H54 (cell line): Measurements from ENCODE around the gene PEAK1.

ENCODE experiments used
- DNase-seq: peaks from one replicate; pipeline ENCODE4 v3.0.0; 2011; ENCODE audit warnings: low spot score, mixed read lengths; ENCODE audit not compliant: insufficient read length
- FAIRE-seq: peaks from 3 replicates; lab custom pipeline; 2011; peaks lifted over from hg19 to GRCh38; lab: Jason Lieb, UNC
- POLR2A ChIP-seq: IDR thresholded peaks from 2 replicates; pipeline ENCODE4 v1.6.1; 2011; ENCODE audit warnings: low read depth, mild to moderate bottlenecking, low read length

PEAK1 gene

GRCh38 chr15:77144492-77145070 is 275.3 kb downstream of the PEAK1 start:
- FAIRE-seq: peak; percentile 62
- no peak for TF ChIP-seq POLR2A
- DNase-seq: peak; percentile 6

GRCh38 chr15:77144026-77144425 is 275.9 kb downstream of the PEAK1 start:
- no peak for TF ChIP-seq POLR2A
- DNase-seq (no peak), FAIRE-seq (no peak)

- FAIRE-seq (no peak), DNase-seq (no peak)
- TF ChIP-seq POLR2A: no peak
Observed at GRCh38 chr15:77143616-77144015, 276.3 kb downstream of the PEAK1 start.

GRCh38 chr15:77143191-77143590 is 276.7 kb downstream of the PEAK1 start:
- no peak for FAIRE-seq
- TF ChIP-seq POLR2A: no peak

GRCh38 chr15:77140220-77140619 is 279.7 kb downstream of the PEAK1 start:
- no peak for TF ChIP-seq POLR2A
- FAIRE-seq: no peak
- no peak for DNase-seq

More at GRCh38 chr15:77143191-77143590, 276.7 kb downstream of the PEAK1 start:
- no peak for DNase-seq

- FAIRE-seq (no peak), DNase-seq (no peak)
- TF ChIP-seq POLR2A: no peak
Observed at GRCh38 chr15:77139312-77139711, 280.6 kb downstream of the PEAK1 start.

- no peak for DNase-seq
- no peak for TF ChIP-seq POLR2A
- FAIRE-seq: no peak
Observed at GRCh38 chr15:77138167-77138522, 281.8 kb downstream of the PEAK1 start.

GRCh38 chr15:77135181-77135580 is 284.7 kb downstream of the PEAK1 start:
- no peak for TF ChIP-seq POLR2A
- FAIRE-seq: no peak

GRCh38 chr15:77130315-77130930 is 289.5 kb downstream of the PEAK1 start:
- DNase-seq: no peak
- no peak for TF ChIP-seq POLR2A
- no peak for FAIRE-seq

More at GRCh38 chr15:77135181-77135580, 284.7 kb downstream of the PEAK1 start:
- DNase-seq: no peak

GRCh38 chr15:77127626-77128025 is 292.3 kb downstream of the PEAK1 start:
- FAIRE-seq: no peak
- TF ChIP-seq POLR2A: no peak
- no peak for DNase-seq

- no peak for FAIRE-seq
- no peak for DNase-seq
- no peak for TF ChIP-seq POLR2A
Observed at GRCh38 chr15:77126529-77127326, 293.2 kb downstream of the PEAK1 start.

- FAIRE-seq (no peak), DNase-seq (no peak)
- TF ChIP-seq POLR2A: no peak
Observed at GRCh38 chr15:77123854-77124253, 296.1 kb downstream of the PEAK1 start.

- FAIRE-seq (no peak), DNase-seq (no peak)
- no peak for TF ChIP-seq POLR2A
Observed at GRCh38 chr15:77122576-77122975, 297.3 kb downstream of the PEAK1 start.

- FAIRE-seq (no peak), DNase-seq (no peak)
- TF ChIP-seq POLR2A: no peak
Observed at GRCh38 chr15:77121599-77121998, 298.3 kb downstream of the PEAK1 start.
